ENCODE results near the gene XYLT2. TPM values are rescaled to one million over a fixed set of nuclear protein-coding genes. Genes with fewer than 3 reads are reported as not detected.

XYLT2 gene
- total and polyA plus RNA-seq, 2 of the 13 experiments (the other 11 are each of a cell fraction or from before 2014, with no cell fraction given) = 17.0 to 22.1 TPM

GRCh38 chr17:50372758-50373556 is 27.0 kb downstream of the XYLT2 start, which contains the start of the genes EME1 and MRPL27 (continued):
- TF ChIP-seq ZBTB49 (CRISPR knock-in tag; IDR thresholded peaks at IDR 0.05; ENCODE audit: borderline replicate concordance) (peak; percentile 90; the same call in 1 of the 2 replicates), ZFP36L2 (CRISPR knock-in tag; IDR thresholded peaks at IDR 0.05) (no peak), ZNF891 (CRISPR knock-in tag; IDR thresholded peaks at IDR 0.05) (peak; percentile 98), CREBL2 (CRISPR knock-in tag; IDR thresholded peaks at IDR 0.05; ENCODE audit: borderline replicate concordance) (no peak; the same call in 1 of the 2 replicates), NR2F2 (IDR thresholded peaks at IDR 0.05; ENCODE audit: borderline replicate concordance, low read depth) (peak; percentile 50; the same call in 1 of the 2 replicates), ZNF350 (CRISPR knock-in tag; IDR thresholded peaks at IDR 0.05; ENCODE audit: borderline replicate concordance, low read depth) (peak; percentile 97), NFE2 (CRISPR knock-in tag; IDR thresholded peaks at IDR 0.05) (no peak), ZNF766 (CRISPR knock-in tag; IDR thresholded peaks at IDR 0.05; ENCODE audit: borderline replicate concordance) (peak; percentile 41; the same call in 1 of the 2 replicates), BRF2 (CRISPR knock-in tag; IDR thresholded peaks at IDR 0.05) (peak; percentile 92), ZNF501 (CRISPR knock-in tag; IDR thresholded peaks at IDR 0.05) (peak; percentile 99), ZNF567 (CRISPR knock-in tag; IDR thresholded peaks at IDR 0.05; ENCODE audit: borderline replicate concordance) (peak; percentile 78; the same call in 1 of the 2 replicates), TGIF2 (CRISPR knock-in tag; IDR thresholded peaks at IDR 0.05) (peak; percentile 98), SCMH1 (CRISPR knock-in tag; IDR thresholded peaks at IDR 0.05; ENCODE audit: borderline replicate concordance) (no peak), ZBTB37 (CRISPR knock-in tag; IDR thresholded peaks at IDR 0.05) (no peak), KAT7 (CRISPR knock-in tag; IDR thresholded peaks at IDR 0.05; ENCODE audit: borderline replicate concordance) (peak; percentile 96), TFAP4 (IDR thresholded peaks at IDR 0.05; ENCODE audit: borderline replicate concordance, low read depth) (peak; percentile 76; the same call in 1 of the 2 replicates), ZNF33B (CRISPR knock-in tag; IDR thresholded peaks at IDR 0.05) (peak; percentile 59; the same call in 1 of the 2 replicates), MIXL1 (CRISPR knock-in tag; IDR thresholded peaks at IDR 0.05) (peak; percentile 83; the same call in 1 of the 2 replicates), ZBTB7A (CRISPR knock-in tag; IDR thresholded peaks at IDR 0.05) (no peak), SAFB2 (CRISPR knock-in tag; IDR thresholded peaks at IDR 0.05; ENCODE audit: borderline replicate concordance, low read depth) (peak; percentile 98), ZNF761 (CRISPR knock-in tag; conservative IDR thresholded peaks at IDR 0.05) (peak; percentile 95)
- TF ChIP-seq, protein P1, sequence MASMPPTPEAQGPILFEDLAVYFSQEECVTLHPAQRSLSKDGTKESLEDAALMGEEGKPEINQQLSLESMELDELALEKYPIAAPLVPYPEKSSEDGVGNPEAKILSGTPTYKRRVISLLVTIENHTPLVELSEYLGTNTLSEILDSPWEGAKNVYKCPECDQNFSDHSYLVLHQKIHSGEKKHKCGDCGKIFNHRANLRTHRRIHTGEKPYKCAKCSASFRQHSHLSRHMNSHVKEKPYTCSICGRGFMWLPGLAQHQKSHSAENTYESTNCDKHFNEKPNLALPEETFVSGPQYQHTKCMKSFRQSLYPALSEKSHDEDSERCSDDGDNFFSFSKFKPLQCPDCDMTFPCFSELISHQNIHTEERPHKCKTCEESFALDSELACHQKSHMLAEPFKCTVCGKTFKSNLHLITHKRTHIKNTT (CRISPR knock-in tag; IDR thresholded peaks at IDR 0.05) = no peak

All from HepG2 (cell line).